ENCODE results near the gene TIMM13. TPM values are rescaled to one million over a fixed set of nuclear protein-coding genes. Genes with fewer than 3 reads are reported as not detected.
A peak's percentile ranks its signal among the peaks of the same experiment; 100 is the strongest.

TIMM13 gene
- total and polyA plus RNA-seq, 10 of the 15 experiments (the other 5 are each of a cell fraction or from before 2014, with no cell fraction given), result 9.9 to 205 (median 63.6) TPM

GRCh38 chr19:2428321-2428690, 920 bp upstream of the TIMM13 start:
- ATAC-seq, result no peak
- Histone ChIP-seq H3K36me3 (ENCODE audit: control insufficient read depth in 2 of 2, insufficient read depth in 2 of 2, low read length in 1 of 2) (peaks cover 7 to 27% of the 10 kb centered on the region in 2 experiments; a peak in 3 of 4 replicates), H3K4me2 (ENCODE audit: control insufficient read depth, insufficient read depth) (peak overlapping the region; percentile 85; the same call in 1 of the 2 replicates), H3K4me3 (no peak overlapping the region), H3K9ac (ENCODE audit: control insufficient read depth, insufficient read depth, low read length) (no peak overlapping the region), H3K4me1 (ENCODE audit: control insufficient read depth, insufficient read depth, low read length) (peaks cover 11% of the 10 kb centered on the region), H3K9me3 (replicated peaks; ENCODE audit: control insufficient read depth, insufficient read depth, low read length) (no peaks in the 10 kb centered on the region), H3K27ac (ENCODE audit: control insufficient read depth, insufficient read depth) (no peak overlapping the region; the same call in 1 of the 2 replicates), H2AFZ (ENCODE audit: control insufficient read depth, low read depth, low read length) (no peak overlapping the region), H4K20me1 (ENCODE audit: control insufficient read depth, insufficient read depth) (no peaks in the 10 kb centered on the region; the same call in 1 of the 2 replicates), H3K79me2 (ENCODE audit: control insufficient read depth, insufficient read depth, low read length) (peaks cover 22% of the 10 kb centered on the region), H3K27me3 (replicated peaks in 1 of 2; ENCODE audit: control insufficient read depth in 2 of 2, insufficient read depth in 2 of 2, low read length in 1 of 2) (no peaks in the 10 kb centered on the region)
- DNase-seq (ENCODE audit: low read depth, low spot score), result no peak
- POLR2A ChIA-PET, result interaction anchor here (0.5 to 1.6 kb wide), 8 partner anchors 11 to 178 kb away, joined by 3 to 11 read pairs (median 3); partner anchors contain the start of gene LMNB2
- SMC1A ChIA-PET (ENCODE audit: uncharacterized antibody, unreplicated experiment), result interaction anchor here (0.7 to 1.7 kb wide), 4 partner anchors 183 to 356 kb away, joined by 3 read pairs; no protein-coding TSS in a partner anchor
- in situ Hi-C loops (cut with MboI), result no loop called here
- no peak for FAIRE-seq
- 52% methylated on average over 25 of the region's 25 CpGs for WGBS (ENCODE audit: insufficient coverage, insufficient replicate concordance, low lambda C conversion rate, missing lambda C conversion rate)
- intact Hi-C loops (cut with micrococcal nuclease; ENCODE audit: unreplicated experiment), result no loop called here
- CTCF ChIA-PET, result interaction anchor here (0.7 to 1.6 kb wide), 6 partner anchors 10 to 220 kb away, joined by 3 to 6 read pairs (median 4); partner anchors contain the start of gene PLEKHJ1
- TF ChIP-seq RAD51 (IDR thresholded peaks at IDR 0.05) (no peak), ESRRA (IDR thresholded peaks at IDR 0.05; ENCODE audit: low read length) (no peak), BACH1 (IDR thresholded peaks at IDR 0.05; ENCODE audit: borderline replicate concordance) (no peak), PML (IDR thresholded peaks at IDR 0.05; ENCODE audit: low read length) (no peak), SMAD1 (IDR thresholded peaks at IDR 0.05; ENCODE audit: low read depth, partially characterized antibody) (no peak), SMC3 (IDR thresholded peaks at IDR 0.05; ENCODE audit: borderline replicate concordance, low read length) (no peak), MEF2B (IDR thresholded peaks at IDR 0.05; ENCODE audit: partially characterized antibody, poor library complexity, severe bottlenecking) (no peak), ASH2L (IDR thresholded peaks at IDR 0.05; ENCODE audit: borderline replicate concordance, low read depth) (no peak), NR2C1 (IDR thresholded peaks at IDR 0.05) (no peak), WRNIP1 (IDR thresholded peaks at IDR 0.05; ENCODE audit: borderline replicate concordance, low read depth, low read length) (no peak), KDM1A (IDR thresholded peaks at IDR 0.05; ENCODE audit: borderline replicate concordance) (no peak), ZNF622 (IDR thresholded peaks at IDR 0.05) (no peak), POLR2A (IDR thresholded peaks at IDR 0.05; ENCODE audit: low read depth, low read length) (peak; percentile 33; the same call in 1 of the 2 replicates), RELA (IDR thresholded peaks at IDR 0.05; ENCODE audit: borderline replicate concordance, partially characterized antibody) (no peak), SPI1 (IDR thresholded peaks at IDR 0.05; ENCODE audit: borderline replicate concordance, insufficient read depth, low read depth, low read length) (no peak)
- TF ChIP-seq, protein P1, sequence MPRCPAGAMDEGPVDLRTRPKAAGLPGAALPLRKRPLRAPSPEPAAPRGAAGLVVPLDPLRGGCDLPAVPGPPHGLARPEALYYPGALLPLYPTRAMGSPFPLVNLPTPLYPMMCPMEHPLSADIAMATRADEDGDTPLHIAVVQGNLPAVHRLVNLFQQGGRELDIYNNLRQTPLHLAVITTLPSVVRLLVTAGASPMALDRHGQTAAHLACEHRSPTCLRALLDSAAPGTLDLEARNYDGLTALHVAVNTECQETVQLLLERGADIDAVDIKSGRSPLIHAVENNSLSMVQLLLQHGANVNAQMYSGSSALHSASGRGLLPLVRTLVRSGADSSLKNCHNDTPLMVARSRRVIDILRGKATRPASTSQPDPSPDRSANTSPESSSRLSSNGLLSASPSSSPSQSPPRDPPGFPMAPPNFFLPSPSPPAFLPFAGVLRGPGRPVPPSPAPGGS (IDR thresholded peaks at IDR 0.05; ENCODE audit: borderline replicate concordance, insufficient read depth, low read depth, low read length, poor library complexity, severe bottlenecking), result peak; percentile 34
- BruUV-seq (replicated peaks), result no TSS peak
- RAD21 ChIA-PET (ENCODE audit: unreplicated experiment), result interaction anchor here (0.9 to 1.8 kb wide), 5 partner anchors 34 to 193 kb away, joined by 4 to 8 read pairs (median 5); partner anchors contain the start of genes GADD45B and PLEKHJ1
